Fibroblast of villous mesenchyme (primary cell): Measurements from ENCODE around the gene SPPL3. TPM values are rescaled to one million over a fixed set of nuclear protein-coding genes. Genes with fewer than 3 reads are reported as not detected.

Experiments
- DNase-seq: peaks from one replicate; pipeline ENCODE4 v3.0.0-alpha.2; 2010; ENCODE audit warnings: low read depth
- H3K4me3 ChIP-seq: 2 replicates; pipeline ENCODE4 v1.5.1; 2011; ENCODE audit warnings: low read depth, mild to moderate bottlenecking, low read length
- total RNA-seq: library from RNA; depleted of rRNA; stranded (reverse); fragments of >200 nt; gene quantifications from 2 replicates; pipeline ENCODE4 v1.2.3, GENCODE V29; 2012
- TF ChIP-seq, protein P1 (sequence below): IDR thresholded peaks from 2 replicates; pipeline ENCODE4 v1.5.1; 2012; ENCODE audit warnings: low read depth, mild to moderate bottlenecking, low read length; ENCODE audit not compliant: insufficient read depth

The SPPL3 gene
- total RNA-seq, 1 donor, result 9.5 TPM

DNA sequence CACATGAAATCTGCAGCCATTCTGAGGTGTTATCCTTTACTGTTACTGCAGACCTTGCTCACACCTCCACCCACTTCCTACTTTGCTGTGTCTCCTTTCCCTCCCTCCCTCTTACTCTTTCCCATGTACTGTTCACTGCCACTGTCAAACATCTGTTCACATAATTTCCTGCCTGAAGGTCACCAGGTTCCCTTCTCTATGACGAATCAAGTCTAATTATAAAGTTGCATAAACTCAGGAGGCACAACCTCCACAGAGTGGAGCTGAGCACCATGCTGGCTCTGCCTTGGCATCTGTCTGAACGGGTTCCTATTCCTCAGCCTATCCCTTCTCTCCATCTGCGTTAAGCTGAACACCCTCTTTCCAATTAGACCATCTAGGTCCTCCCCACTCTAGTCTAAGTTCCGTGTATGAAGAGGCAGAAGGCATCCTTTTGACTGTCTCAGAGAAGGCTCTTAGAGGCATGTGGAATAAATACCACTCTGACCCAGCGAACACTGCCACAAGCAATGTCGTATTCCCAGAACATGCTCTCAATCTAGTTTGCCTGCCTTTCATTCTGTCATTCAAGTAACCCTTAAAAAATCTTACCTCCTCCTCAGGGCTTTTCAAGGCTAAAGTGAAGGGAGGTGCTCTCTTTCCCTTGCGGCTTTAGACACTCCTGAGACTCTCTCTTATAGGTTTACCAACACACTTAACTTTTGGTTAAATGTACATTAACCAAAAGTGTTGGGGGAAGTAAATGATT lies 129.8 kb downstream of the SPPL3 start:
- TF ChIP-seq, protein P1, sequence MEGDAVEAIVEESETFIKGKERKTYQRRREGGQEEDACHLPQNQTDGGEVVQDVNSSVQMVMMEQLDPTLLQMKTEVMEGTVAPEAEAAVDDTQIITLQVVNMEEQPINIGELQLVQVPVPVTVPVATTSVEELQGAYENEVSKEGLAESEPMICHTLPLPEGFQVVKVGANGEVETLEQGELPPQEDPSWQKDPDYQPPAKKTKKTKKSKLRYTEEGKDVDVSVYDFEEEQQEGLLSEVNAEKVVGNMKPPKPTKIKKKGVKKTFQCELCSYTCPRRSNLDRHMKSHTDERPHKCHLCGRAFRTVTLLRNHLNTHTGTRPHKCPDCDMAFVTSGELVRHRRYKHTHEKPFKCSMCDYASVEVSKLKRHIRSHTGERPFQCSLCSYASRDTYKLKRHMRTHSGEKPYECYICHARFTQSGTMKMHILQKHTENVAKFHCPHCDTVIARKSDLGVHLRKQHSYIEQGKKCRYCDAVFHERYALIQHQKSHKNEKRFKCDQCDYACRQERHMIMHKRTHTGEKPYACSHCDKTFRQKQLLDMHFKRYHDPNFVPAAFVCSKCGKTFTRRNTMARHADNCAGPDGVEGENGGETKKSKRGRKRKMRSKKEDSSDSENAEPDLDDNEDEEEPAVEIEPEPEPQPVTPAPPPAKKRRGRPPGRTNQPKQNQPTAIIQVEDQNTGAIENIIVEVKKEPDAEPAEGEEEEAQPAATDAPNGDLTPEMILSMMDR, result no peak
- no peak overlapping the region for H3K4me3 ChIP-seq
- peak; percentile 17 for DNase-seq

DNA sequence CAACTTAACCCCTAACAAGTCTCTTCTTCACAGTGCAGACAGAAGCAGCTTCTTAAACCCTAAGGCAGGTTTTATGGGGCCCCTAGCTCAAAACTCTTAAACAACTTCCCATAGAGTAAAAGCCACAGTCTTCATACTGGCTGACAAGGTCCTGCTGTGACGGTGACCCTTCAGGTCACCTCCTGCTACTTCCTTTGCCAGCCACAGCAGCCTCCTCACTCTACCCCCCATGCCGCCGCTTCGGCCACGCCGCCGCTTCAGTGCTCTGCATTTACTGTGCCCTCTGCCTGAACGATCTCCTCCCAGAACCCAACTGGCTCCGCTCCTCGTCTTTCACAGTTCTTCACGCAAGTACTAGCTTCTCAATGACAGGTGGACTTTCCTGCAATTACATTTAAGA lies 133.1 kb downstream of the SPPL3 start:
- H3K4me3 ChIP-seq, result no peak overlapping the region
- DNase-seq, result no peak
- TF ChIP-seq, protein P1, result no peak

DNA sequence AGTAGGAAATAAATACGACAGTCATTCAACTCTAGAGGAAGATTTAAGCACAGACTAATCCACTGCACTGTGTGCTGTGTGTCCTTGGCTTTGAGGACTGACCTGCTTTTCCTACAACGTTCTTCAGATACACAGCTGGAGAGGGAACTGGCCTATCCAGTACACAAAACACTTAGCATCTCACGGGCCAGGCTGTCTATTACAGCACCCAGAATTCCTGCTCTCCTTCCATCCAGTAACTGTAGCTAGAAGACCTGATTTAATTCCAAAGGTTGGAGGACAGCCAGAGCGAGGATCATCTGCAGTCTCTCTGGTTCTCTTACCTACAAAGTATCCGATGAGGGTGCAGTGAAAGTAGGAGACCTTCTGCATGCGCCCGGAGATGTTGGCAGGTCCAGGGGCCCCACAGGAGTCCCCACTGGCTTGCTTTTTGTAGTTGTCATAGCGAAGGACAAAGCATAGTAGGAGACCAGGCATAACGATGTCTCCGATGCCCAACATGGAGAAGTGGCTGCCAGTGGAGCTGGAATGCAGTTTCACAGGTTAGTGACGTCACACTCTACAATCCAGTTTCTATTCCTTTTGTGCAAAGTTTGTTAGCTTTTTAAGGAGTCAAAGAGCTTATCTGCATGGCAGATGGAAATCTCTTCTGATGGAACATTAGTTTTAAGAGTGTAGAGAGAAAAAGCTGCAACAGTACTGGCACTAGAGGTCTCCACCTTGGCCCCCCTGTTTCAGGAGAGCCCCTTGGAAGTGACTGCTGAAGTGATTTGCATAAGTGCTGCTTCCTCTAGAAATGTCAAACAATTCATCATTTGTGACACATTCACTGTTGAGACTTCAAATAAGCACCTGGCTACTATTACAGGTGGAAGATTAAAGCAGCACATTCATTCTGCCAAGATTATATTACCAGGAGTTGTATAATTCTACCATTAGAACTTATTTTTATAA lies 136.8 kb downstream of the SPPL3 start:
- DNase-seq, result no peak
- H3K4me3 ChIP-seq, result no peak overlapping the region
- TF ChIP-seq, protein P1, result no peak

DNA sequence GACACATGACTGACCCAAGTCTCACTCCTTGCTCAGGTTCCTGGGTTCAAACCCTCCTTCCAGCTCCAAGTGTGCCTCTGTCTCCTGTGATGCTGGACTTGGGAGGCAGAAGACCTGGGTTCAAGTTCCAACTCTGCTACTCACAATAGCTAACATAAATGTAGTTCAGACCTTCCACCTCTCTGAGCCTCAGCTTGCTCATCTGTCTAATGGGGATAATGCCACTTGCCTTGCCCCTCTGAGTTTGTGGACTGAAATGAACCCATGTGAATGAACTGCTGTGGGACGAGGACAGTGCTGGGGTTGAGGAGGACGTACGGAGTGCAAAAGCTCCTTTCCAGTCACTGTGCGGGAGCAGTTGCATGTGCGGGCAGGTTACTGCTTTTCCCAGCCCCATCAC lies 137.6 kb downstream of the SPPL3 start:
- DNase-seq, result no peak
- H3K4me3 ChIP-seq, result no peak overlapping the region
- TF ChIP-seq, protein P1, result no peak

DNA sequence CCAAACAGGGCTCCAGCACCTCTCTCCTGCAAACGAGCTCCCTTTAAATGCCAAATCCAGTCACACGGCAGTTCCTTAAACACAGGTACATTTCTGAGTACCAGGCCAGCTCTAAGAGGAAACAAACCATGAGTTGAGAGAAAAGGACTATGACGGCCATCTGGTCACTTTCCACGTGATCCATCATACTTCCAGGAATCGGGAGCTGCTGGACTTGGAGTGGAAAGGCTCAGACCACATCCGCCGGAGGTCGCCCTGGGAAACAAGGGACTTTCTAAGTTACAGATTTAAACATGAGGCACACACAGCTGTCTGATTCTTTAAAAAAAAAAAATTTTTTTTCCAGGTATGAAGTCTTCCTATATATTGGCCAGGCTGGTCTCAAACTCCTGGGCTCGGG lies 139.3 kb downstream of the SPPL3 start:
- TF ChIP-seq, protein P1, result no peak
- peak; percentile 7 for DNase-seq
- no peak overlapping the region for H3K4me3 ChIP-seq

DNA sequence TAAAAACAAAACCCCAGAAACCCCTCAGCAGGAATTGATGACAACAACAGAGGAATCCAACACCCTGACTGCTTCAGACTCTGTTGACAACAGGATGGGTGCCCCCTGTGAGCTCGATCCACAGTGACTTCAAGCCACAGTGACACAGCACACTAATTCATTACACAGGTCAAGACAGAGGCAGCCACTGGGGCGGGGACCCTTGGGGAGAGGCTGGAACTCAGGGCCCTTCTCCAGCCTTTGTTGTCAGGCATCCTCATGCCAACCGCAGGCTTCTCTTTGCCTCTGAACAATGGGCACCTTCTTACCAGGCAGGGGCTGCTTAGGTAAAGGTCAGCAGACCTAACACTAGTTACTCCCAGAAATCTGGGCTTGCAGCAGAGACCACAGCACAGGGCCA lies 140.9 kb downstream of the SPPL3 start:
- H3K4me3 ChIP-seq, result no peak overlapping the region
- DNase-seq, result no peak
- TF ChIP-seq, protein P1, result no peak
